H9 (cell line): ENCODE measurements around the gene PIGK. TPM values are rescaled to one million over a fixed set of nuclear protein-coding genes. Genes with fewer than 3 reads are reported as not detected.

Experiments used
- DNase-seq: peaks from one replicate; pipeline ENCODE4 v3.0.0-alpha.2; 2017
- H2AFZ ChIP-seq: one replicate; pipeline ENCODE4 v1.6.1; 2013; ENCODE audit warnings: mild to moderate bottlenecking, low read length, control low read depth, moderate library complexity
- H2AK5ac ChIP-seq: 2 replicates; pipeline ENCODE4 v1.6.1; 2013; ENCODE audit warnings: low read length, control low read depth, mixed read lengths; ENCODE audit not compliant: insufficient read length
- H2BK120ac ChIP-seq: one replicate; pipeline ENCODE4 v1.6.1; 2013; ENCODE audit warnings: low read depth, mild to moderate bottlenecking, low read length, control low read depth, inconsistent platforms; ENCODE audit not compliant: poor library complexity, severe bottlenecking
- H2BK12ac ChIP-seq: 2 replicates; pipeline ENCODE4 v1.6.1; 2013; ENCODE audit warnings: low read length, control low read depth, mixed read lengths, low read depth; ENCODE audit not compliant: insufficient read length
- H2BK15ac ChIP-seq: 2 replicates; pipeline ENCODE4 v1.6.1; 2013; ENCODE audit warnings: low read depth, low read length, control low read depth
- H2BK20ac ChIP-seq: one replicate; pipeline ENCODE4 v1.6.1; 2013; ENCODE audit warnings: low read depth, mild to moderate bottlenecking, low read length, control low read depth, inconsistent platforms; ENCODE audit not compliant: poor library complexity, severe bottlenecking
- H2BK5ac ChIP-seq: 2 replicates; pipeline ENCODE4 v1.6.1; 2013; ENCODE audit warnings: low read length, control low read depth, mixed read lengths; ENCODE audit not compliant: insufficient read length
- H3K14ac ChIP-seq: 2 replicates; pipeline ENCODE4 v1.6.1; 2013; ENCODE audit warnings: low read length, control low read depth; ENCODE audit not compliant: insufficient read depth
- H3K18ac ChIP-seq: 2 replicates; pipeline ENCODE4 v1.6.1; 2013; ENCODE audit warnings: low read depth, mild to moderate bottlenecking, mixed read lengths, low read length, control low read depth; ENCODE audit not compliant: insufficient read length
- H3K23ac ChIP-seq: 2 replicates; pipeline ENCODE4 v1.6.1; 2013; ENCODE audit warnings: low read length, control low read depth, mixed read lengths, low read depth; ENCODE audit not compliant: insufficient read length
- H3K23me2 ChIP-seq: 2 replicates; pipeline ENCODE4 v1.6.1; 2013; ENCODE audit warnings: low read depth, mild to moderate bottlenecking, mixed read lengths, low read length, control low read depth; ENCODE audit not compliant: insufficient read length, poor library complexity, severe bottlenecking
- H3K27ac ChIP-seq: 2 replicates; pipeline ENCODE4 v1.5.1; 2013; ENCODE audit warnings: low read length, control low read depth, mixed read lengths, low read depth; ENCODE audit not compliant: insufficient read length
- H3K27me3 ChIP-seq: 2 replicates; pipeline ENCODE4 v1.6.1; 2013; ENCODE audit warnings: low read length, control low read depth, inconsistent platforms; ENCODE audit not compliant: insufficient read depth
- H3K4ac ChIP-seq: 2 replicates; pipeline ENCODE4 v1.6.1; 2013; ENCODE audit warnings: low read depth, mild to moderate bottlenecking, control low read depth, inconsistent platforms, low read length, moderate library complexity
- H3K4me1 ChIP-seq: 2 replicates; pipeline ENCODE4 v1.6.1; 2013; ENCODE audit warnings: low read length, control low read depth, inconsistent platforms; ENCODE audit not compliant: insufficient read depth
- H3K4me2 ChIP-seq: 2 replicates; pipeline ENCODE4 v1.6.1; 2013; ENCODE audit warnings: low read length, control low read depth, mixed read lengths; ENCODE audit not compliant: insufficient read length, insufficient read depth
- H3K56ac ChIP-seq: 2 replicates; pipeline ENCODE4 v1.6.1; 2013; ENCODE audit warnings: low read depth, mild to moderate bottlenecking, mixed read lengths, low read length, control low read depth; ENCODE audit not compliant: insufficient read length
- H3K79me1 ChIP-seq: 2 replicates; pipeline ENCODE4 v1.6.1; 2013; ENCODE audit warnings: low read depth, mild to moderate bottlenecking, moderate library complexity, low read length, control low read depth, inconsistent platforms; ENCODE audit not compliant: insufficient read depth, poor library complexity, severe bottlenecking
- H3K79me2 ChIP-seq: 2 replicates; pipeline ENCODE4 v1.6.1; 2013; ENCODE audit warnings: low read length, control low read depth, inconsistent platforms; ENCODE audit not compliant: insufficient read depth
- H3K9ac ChIP-seq: 2 replicates; pipeline ENCODE4 v1.6.1; 2013; ENCODE audit warnings: low read length, control low read depth, mixed read lengths; ENCODE audit not compliant: insufficient read length; ENCODE audit errors: extremely low read depth
- H3K9me3 ChIP-seq: one replicate; pipeline ENCODE4 v1.6.1; 2013; ENCODE audit warnings: low read depth, low read length, inconsistent platforms; ENCODE audit not compliant: control insufficient read depth
- H3T11ph ChIP-seq: one replicate; pipeline ENCODE4 v1.6.1; 2013; ENCODE audit warnings: mild to moderate bottlenecking, low read length, control low read depth, inconsistent platforms
- H4K20me1 ChIP-seq: one replicate; pipeline ENCODE4 v1.6.1; 2013; ENCODE audit not compliant: control insufficient read depth, insufficient read length, insufficient read depth
- H4K5ac ChIP-seq: 2 replicates; pipeline ENCODE4 v1.6.1; 2013; ENCODE audit warnings: low read depth, mild to moderate bottlenecking, mixed read lengths, low read length, control low read depth; ENCODE audit not compliant: insufficient read length
- H4K8ac ChIP-seq: replicated peaks from 2 replicates; pipeline ENCODE4 v1.6.1; 2013; ENCODE audit warnings: low read length, control low read depth, mixed read lengths, low read depth; ENCODE audit not compliant: insufficient read length
- H4K91ac ChIP-seq: 2 replicates; pipeline ENCODE4 v1.6.1; 2013; ENCODE audit warnings: low read depth, mild to moderate bottlenecking, moderate library complexity, mixed read lengths, low read length, control low read depth; ENCODE audit not compliant: insufficient read length
- H3K27ac Mint-ChIP-seq, 3 experiments: 2 replicates in 2 of 3; 3 replicates in 1 of 3; pipeline ENCODE4 v1.8.0; 2020 to 2021; ENCODE audit warnings: mixed read lengths in 3 of 3, mild to moderate bottlenecking in 1 of 3, moderate library complexity in 1 of 3
- H3K27me3 Mint-ChIP-seq: 2 replicates; pipeline ENCODE4 v1.8.0; 2021; ENCODE audit warnings: low read depth, mild to moderate bottlenecking, moderate library complexity, mixed read lengths
- H3K36me3 Mint-ChIP-seq, 3 experiments: 2 replicates in 2 of 3; 3 replicates in 1 of 3; pipeline ENCODE4 v1.8.0; 2020 to 2021; ENCODE audit warnings: low read depth in 3 of 3, mixed read lengths in 3 of 3; ENCODE audit not compliant: insufficient read depth in 1 of 3
- H3K4me1 Mint-ChIP-seq, 2 experiments: 2 replicates each; pipeline ENCODE4 v1.8.0; 2020; ENCODE audit warnings: mixed read lengths in 2 of 2
- H3K4me3 Mint-ChIP-seq, 2 experiments: 2 replicates in 1 of 2; 3 replicates in 1 of 2; pipeline ENCODE4 v1.8.0; 2020 to 2021; ENCODE audit warnings: mild to moderate bottlenecking in 2 of 2, mixed read lengths in 2 of 2, moderate library complexity in 1 of 2
- H3K9me3 Mint-ChIP-seq, 2 experiments: 2 replicates in 1 of 2; 3 replicates in 1 of 2; pipeline ENCODE4 v1.8.0; 2020; ENCODE audit warnings: mild to moderate bottlenecking in 2 of 2, mixed read lengths in 2 of 2, moderate library complexity in 1 of 2
- CTCF ChIP-seq: fragments of 200-600 bp; sonication (generic); conservative IDR thresholded peaks from 3 replicates; pipeline ENCODE4 v1.8.0; 2021; ENCODE audit warnings: antibody characterized with exemption, mild to moderate bottlenecking
- total RNA-seq: library from RNA; stranded (reverse); gene quantifications from 2 replicates; pipeline ENCODE4 v1.2.1, GENCODE V29; 2021

Gene PIGK
- total RNA-seq, 1 experiment from 2014 or later = 22.1 TPM

GRCh38 chr1:77228836-77229235, 9.6 kb upstream of the PIGK start:
- Histone ChIP-seq H3K23me2 (no peaks in the 10 kb centered on the region), H2BK5ac (no peak overlapping the region), H4K20me1 (no peaks in the 10 kb centered on the region), H3K56ac (no peak overlapping the region), H3T11ph (no peak overlapping the region), H2AFZ (no peak overlapping the region), H3K18ac (no peak overlapping the region), H3K9ac (no peak overlapping the region), H2AK5ac (no peak overlapping the region), H2BK20ac (no peak overlapping the region), H3K27ac (no peak overlapping the region), H2BK12ac (no peak overlapping the region), H3K79me2 (no peaks in the 10 kb centered on the region), H4K8ac (no peak overlapping the region), H3K4me2 (no peak overlapping the region), H3K23ac (no peak overlapping the region), H4K91ac (no peak overlapping the region), H3K9me3 (no peaks in the 10 kb centered on the region), H2BK15ac (no peak overlapping the region), H3K79me1 (no peaks in the 10 kb centered on the region), H3K4me1 (no peaks in the 10 kb centered on the region), H3K14ac (no peak overlapping the region), H4K5ac (no peak overlapping the region), H3K27me3 (no peaks in the 10 kb centered on the region), H2BK120ac (no peak overlapping the region), H3K4ac (no peak overlapping the region)
- H3K4me3 Mint-ChIP-seq = no peak overlapping the region
- H3K27ac Mint-ChIP-seq = no peak overlapping the region
- TF ChIP-seq CTCF = no peak
- H3K36me3 Mint-ChIP-seq = peaks cover 0 to under 1% (median 0%) of the 10 kb centered on the region in 3 experiments; a peak in 3 of 7 replicates
- no peaks in the 10 kb centered on the region for H3K27me3 Mint-ChIP-seq
- no peak for DNase-seq
- peaks cover 0 to 7% of the 10 kb centered on the region in 2 experiments; a peak in 4 of 5 replicates for H3K9me3 Mint-ChIP-seq
- peaks cover 2 to 3% of the 10 kb centered on the region in 2 experiments; a peak in 2 of 4 replicates for H3K4me1 Mint-ChIP-seq
